ENCODE data around the gene IAH1.

The IAH1 gene

DNA sequence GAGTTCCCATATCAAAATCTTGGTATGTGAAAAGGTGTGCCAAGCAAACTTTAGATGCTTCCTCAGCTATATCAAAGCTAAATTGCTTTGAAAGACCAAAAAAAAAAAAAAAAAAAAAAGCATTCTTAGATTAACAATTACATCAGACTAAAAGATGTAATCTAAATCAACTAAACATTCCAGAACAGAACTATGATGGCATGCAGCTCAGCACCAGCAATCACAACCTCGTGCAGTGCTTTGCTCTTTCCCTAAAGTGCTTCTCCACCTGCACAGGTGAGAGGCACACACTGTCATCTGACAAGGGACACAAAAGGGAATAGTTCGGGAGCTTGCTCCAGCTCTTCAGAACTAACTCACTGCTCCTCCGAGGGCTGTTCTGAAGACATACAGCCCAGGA, 43.8 kb downstream of the IAH1 start:
- TF ChIP-seq ZNF565 (CRISPR knock-in tag; conservative IDR thresholded peaks at IDR 0.05; ENCODE audit: low read depth): no peak
- TF ChIP-seq ISL1 (CRISPR knock-in tag; IDR thresholded peaks at IDR 0.05): peak; percentile 20
- no peak for TF ChIP-seq ZNF8 (CRISPR knock-in tag; IDR thresholded peaks at IDR 0.05)
- TF ChIP-seq, protein P1, sequence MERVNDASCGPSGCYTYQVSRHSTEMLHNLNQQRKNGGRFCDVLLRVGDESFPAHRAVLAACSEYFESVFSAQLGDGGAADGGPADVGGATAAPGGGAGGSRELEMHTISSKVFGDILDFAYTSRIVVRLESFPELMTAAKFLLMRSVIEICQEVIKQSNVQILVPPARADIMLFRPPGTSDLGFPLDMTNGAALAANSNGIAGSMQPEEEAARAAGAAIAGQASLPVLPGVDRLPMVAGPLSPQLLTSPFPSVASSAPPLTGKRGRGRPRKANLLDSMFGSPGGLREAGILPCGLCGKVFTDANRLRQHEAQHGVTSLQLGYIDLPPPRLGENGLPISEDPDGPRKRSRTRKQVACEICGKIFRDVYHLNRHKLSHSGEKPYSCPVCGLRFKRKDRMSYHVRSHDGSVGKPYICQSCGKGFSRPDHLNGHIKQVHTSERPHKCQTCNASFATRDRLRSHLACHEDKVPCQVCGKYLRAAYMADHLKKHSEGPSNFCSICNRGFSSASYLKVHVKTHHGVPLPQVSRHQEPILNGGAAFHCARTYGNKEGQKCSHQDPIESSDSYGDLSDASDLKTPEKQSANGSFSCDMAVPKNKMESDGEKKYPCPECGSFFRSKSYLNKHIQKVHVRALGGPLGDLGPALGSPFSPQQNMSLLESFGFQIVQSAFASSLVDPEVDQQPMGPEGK (CRISPR knock-in tag; IDR thresholded peaks at IDR 0.05; ENCODE audit: borderline replicate concordance): no peak
- no peak for TF ChIP-seq TCF4 (CRISPR knock-in tag; IDR thresholded peaks at IDR 0.05; ENCODE audit: borderline replicate concordance)
- no peak for TF ChIP-seq PPARA (CRISPR knock-in tag; IDR thresholded peaks at IDR 0.05; ENCODE audit: borderline replicate concordance)
- ATAC-seq: no peak; the same call in 2 of the 3 replicates

DNA sequence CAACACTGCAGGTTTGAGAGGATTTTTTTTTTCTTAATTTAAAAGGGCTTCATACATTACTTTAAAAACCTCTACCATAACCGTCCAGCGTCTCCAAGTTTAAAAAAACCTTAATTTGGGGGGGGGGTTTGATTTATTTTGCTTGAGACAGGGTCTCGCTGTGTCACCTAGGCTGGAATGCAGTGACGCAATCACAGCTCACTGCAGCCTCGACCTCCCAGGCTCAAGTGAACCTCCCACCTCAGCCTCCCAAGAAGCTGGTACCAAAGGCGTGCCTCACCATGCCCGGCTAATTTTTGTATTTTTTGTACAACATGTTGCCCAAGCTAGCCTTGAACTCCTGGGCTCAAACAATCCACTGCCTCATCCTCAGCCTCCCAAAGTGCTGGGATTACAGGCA, 44.4 kb downstream of the IAH1 start:
- TF ChIP-seq, protein P2, sequence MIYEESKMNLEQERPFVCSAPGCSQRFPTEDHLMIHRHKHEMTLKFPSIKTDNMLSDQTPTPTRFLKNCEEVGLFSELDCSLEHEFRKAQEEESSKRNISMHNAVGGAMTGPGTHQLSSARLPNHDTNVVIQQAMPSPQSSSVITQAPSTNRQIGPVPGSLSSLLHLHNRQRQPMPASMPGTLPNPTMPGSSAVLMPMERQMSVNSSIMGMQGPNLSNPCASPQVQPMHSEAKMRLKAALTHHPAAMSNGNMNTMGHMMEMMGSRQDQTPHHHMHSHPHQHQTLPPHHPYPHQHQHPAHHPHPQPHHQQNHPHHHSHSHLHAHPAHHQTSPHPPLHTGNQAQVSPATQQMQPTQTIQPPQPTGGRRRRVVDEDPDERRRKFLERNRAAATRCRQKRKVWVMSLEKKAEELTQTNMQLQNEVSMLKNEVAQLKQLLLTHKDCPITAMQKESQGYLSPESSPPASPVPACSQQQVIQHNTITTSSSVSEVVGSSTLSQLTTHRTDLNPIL (CRISPR knock-in tag; IDR thresholded peaks at IDR 0.05; ENCODE audit: low read depth): no peak
- no peak for TF ChIP-seq ZNF8 (CRISPR knock-in tag; IDR thresholded peaks at IDR 0.05)
- TF ChIP-seq ZFP3 (CRISPR knock-in tag; IDR thresholded peaks at IDR 0.05): no peak
- TF ChIP-seq ZNF565 (CRISPR knock-in tag; conservative IDR thresholded peaks at IDR 0.05; ENCODE audit: low read depth): no peak
- no peak for TF ChIP-seq BACH2 (CRISPR knock-in tag; IDR thresholded peaks at IDR 0.05; ENCODE audit: borderline replicate concordance)
- no peak for TF ChIP-seq RARB (CRISPR knock-in tag; IDR thresholded peaks at IDR 0.05)
- no peak for TF ChIP-seq TCF4 (CRISPR knock-in tag; IDR thresholded peaks at IDR 0.05; ENCODE audit: borderline replicate concordance)
- TF ChIP-seq ESRRG (CRISPR knock-in tag; IDR thresholded peaks at IDR 0.05): no peak
- TF ChIP-seq, protein P3, sequence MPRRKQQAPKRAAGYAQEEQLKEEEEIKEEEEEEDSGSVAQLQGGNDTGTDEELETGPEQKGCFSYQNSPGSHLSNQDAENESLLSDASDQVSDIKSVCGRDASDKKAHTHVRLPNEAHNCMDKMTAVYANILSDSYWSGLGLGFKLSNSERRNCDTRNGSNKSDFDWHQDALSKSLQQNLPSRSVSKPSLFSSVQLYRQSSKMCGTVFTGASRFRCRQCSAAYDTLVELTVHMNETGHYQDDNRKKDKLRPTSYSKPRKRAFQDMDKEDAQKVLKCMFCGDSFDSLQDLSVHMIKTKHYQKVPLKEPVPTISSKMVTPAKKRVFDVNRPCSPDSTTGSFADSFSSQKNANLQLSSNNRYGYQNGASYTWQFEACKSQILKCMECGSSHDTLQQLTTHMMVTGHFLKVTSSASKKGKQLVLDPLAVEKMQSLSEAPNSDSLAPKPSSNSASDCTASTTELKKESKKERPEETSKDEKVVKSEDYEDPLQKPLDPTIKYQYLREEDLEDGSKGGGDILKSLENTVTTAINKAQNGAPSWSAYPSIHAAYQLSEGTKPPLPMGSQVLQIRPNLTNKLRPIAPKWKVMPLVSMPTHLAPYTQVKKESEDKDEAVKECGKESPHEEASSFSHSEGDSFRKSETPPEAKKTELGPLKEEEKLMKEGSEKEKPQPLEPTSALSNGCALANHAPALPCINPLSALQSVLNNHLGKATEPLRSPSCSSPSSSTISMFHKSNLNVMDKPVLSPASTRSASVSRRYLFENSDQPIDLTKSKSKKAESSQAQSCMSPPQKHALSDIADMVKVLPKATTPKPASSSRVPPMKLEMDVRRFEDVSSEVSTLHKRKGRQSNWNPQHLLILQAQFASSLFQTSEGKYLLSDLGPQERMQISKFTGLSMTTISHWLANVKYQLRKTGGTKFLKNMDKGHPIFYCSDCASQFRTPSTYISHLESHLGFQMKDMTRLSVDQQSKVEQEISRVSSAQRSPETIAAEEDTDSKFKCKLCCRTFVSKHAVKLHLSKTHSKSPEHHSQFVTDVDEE (CRISPR knock-in tag; IDR thresholded peaks at IDR 0.05): no peak
- TF ChIP-seq ISL1 (CRISPR knock-in tag; IDR thresholded peaks at IDR 0.05): no peak
- no peak for TF ChIP-seq GLIS3 (CRISPR knock-in tag; IDR thresholded peaks at IDR 0.05)
- TF ChIP-seq TOX (CRISPR knock-in tag; IDR thresholded peaks at IDR 0.05; ENCODE audit: borderline replicate concordance): no peak
- no peak for TF ChIP-seq ZFP30 (CRISPR knock-in tag; IDR thresholded peaks at IDR 0.05)
- no peak for ATAC-seq

DNA sequence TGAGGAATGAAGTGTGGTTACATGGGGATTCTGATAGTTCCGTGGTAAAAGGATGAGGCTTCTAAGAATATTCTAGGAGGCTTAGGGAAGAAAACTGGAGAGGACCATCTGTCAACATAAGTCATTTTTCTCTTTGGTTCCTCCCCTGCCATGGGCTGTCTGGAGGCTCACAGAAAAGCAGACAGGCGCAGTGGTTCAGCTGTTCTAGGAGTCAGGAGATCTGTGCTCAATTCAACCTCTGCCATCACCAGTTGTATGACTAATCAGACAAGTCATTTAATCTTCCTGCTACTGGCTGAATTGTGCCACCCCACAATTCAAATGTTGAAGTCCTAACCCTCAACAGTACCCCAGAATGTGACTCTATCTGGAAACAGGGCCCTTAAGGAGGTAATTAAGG, 44.9 kb downstream of the IAH1 start:
- no peak; the same call in 1 of the 3 replicates for ATAC-seq
- TF ChIP-seq ZFP3 (CRISPR knock-in tag; IDR thresholded peaks at IDR 0.05): no peak
- TF ChIP-seq, protein P1 (CRISPR knock-in tag; IDR thresholded peaks at IDR 0.05; ENCODE audit: borderline replicate concordance): no peak

DNA sequence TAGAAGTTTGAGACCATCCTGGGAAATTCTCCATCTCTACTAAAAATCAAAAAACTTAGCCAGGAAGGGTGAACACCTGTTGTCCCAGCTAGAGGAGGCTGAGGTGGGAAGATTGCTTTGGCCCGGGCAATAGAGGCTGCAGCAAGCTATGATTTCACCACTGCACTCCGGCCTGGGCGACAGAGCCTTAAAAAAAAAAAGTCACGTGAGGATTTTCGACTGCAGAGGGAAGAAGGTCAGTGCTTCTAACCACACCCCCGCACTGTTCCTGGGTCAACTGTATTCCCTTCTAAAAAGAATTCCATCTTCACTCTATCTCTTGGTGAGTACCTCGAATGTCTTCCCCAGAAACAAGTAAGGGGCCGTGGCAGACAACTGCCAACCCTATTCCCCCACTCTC, 49.9 kb downstream of the IAH1 start:
- no peak for ATAC-seq
- TF ChIP-seq ARNTL (CRISPR knock-in tag; IDR thresholded peaks at IDR 0.05; ENCODE audit: borderline replicate concordance, low read depth) (no peak), ZC3H10 (CRISPR knock-in tag; IDR thresholded peaks at IDR 0.05) (no peak), ZFP30 (CRISPR knock-in tag; IDR thresholded peaks at IDR 0.05) (no peak), ZNF565 (CRISPR knock-in tag; conservative IDR thresholded peaks at IDR 0.05; ENCODE audit: low read depth) (no peak), OSR1 (CRISPR knock-in tag; IDR thresholded peaks at IDR 0.05) (no peak), CSDC2 (CRISPR knock-in tag; IDR thresholded peaks at IDR 0.05) (no peak), TOX (CRISPR knock-in tag; IDR thresholded peaks at IDR 0.05; ENCODE audit: borderline replicate concordance) (no peak), TCF4 (CRISPR knock-in tag; IDR thresholded peaks at IDR 0.05; ENCODE audit: borderline replicate concordance) (no peak)
- TF ChIP-seq, protein P2 (CRISPR knock-in tag; IDR thresholded peaks at IDR 0.05; ENCODE audit: low read depth): no peak
- TF ChIP-seq, protein P4, sequence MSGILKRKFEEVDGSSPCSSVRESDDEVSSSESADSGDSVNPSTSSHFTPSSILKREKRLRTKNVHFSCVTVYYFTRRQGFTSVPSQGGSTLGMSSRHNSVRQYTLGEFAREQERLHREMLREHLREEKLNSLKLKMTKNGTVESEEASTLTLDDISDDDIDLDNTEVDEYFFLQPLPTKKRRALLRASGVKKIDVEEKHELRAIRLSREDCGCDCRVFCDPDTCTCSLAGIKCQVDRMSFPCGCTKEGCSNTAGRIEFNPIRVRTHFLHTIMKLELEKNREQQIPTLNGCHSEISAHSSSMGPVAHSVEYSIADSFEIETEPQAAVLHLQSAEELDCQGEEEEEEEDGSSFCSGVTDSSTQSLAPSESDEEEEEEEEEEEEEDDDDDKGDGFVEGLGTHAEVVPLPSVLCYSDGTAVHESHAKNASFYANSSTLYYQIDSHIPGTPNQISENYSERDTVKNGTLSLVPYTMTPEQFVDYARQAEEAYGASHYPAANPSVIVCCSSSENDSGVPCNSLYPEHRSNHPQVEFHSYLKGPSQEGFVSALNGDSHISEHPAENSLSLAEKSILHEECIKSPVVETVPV (CRISPR knock-in tag; IDR thresholded peaks at IDR 0.05): no peak
- TF ChIP-seq, protein P1 (CRISPR knock-in tag; IDR thresholded peaks at IDR 0.05; ENCODE audit: borderline replicate concordance): no peak

Data from SK-N-SH treated with all-trans-retinoic acid at 6 μM for 48 hours (cell line).